Astrocyte of the spinal cord (primary cell): ENCODE results near the gene STK32B.

Experiments
- DNase-seq: peaks from one replicate; pipeline ENCODE4 v3.0.0; 2011; ENCODE audit warnings: low read depth, low spot score
- H3K4me3 ChIP-seq: 2 replicates; pipeline ENCODE4 v1.5.1; 2011; ENCODE audit warnings: low read depth, mild to moderate bottlenecking, low read length, moderate library complexity
- in situ Hi-C: cut with HindIII; loops from 2 replicates; pipeline ENCODE4 v1.10.0; 2017; ENCODE audit warnings: low sequenced_read_pairs
- TF ChIP-seq, protein P1 (sequence below): IDR thresholded peaks from 2 replicates; pipeline ENCODE4 v1.5.1; 2012; ENCODE audit warnings: low read depth, mild to moderate bottlenecking, low read length, inconsistent platforms

STK32B gene

GRCh38 chr4:5133933-5134594 lies 82.8 kb downstream of the STK32B start:
- in situ Hi-C loops, result no loop called here
- H3K4me3 ChIP-seq, result no peak overlapping the region
- TF ChIP-seq, protein P1, sequence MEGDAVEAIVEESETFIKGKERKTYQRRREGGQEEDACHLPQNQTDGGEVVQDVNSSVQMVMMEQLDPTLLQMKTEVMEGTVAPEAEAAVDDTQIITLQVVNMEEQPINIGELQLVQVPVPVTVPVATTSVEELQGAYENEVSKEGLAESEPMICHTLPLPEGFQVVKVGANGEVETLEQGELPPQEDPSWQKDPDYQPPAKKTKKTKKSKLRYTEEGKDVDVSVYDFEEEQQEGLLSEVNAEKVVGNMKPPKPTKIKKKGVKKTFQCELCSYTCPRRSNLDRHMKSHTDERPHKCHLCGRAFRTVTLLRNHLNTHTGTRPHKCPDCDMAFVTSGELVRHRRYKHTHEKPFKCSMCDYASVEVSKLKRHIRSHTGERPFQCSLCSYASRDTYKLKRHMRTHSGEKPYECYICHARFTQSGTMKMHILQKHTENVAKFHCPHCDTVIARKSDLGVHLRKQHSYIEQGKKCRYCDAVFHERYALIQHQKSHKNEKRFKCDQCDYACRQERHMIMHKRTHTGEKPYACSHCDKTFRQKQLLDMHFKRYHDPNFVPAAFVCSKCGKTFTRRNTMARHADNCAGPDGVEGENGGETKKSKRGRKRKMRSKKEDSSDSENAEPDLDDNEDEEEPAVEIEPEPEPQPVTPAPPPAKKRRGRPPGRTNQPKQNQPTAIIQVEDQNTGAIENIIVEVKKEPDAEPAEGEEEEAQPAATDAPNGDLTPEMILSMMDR, result no peak
- DNase-seq, result no peak

GRCh38 chr4:5134620-5135019 lies 83.3 kb downstream of the STK32B start:
- in situ Hi-C loops, result no loop called here
- no peak overlapping the region for H3K4me3 ChIP-seq
- TF ChIP-seq, protein P1, result no peak
- no peak for DNase-seq

- TF ChIP-seq, protein P1, result no peak
- no peak for DNase-seq
- no peak overlapping the region for H3K4me3 ChIP-seq
- in situ Hi-C loops, result no loop called here
Observed at GRCh38 chr4:5137226-5137625, 85.9 kb downstream of the STK32B start.

DNA sequence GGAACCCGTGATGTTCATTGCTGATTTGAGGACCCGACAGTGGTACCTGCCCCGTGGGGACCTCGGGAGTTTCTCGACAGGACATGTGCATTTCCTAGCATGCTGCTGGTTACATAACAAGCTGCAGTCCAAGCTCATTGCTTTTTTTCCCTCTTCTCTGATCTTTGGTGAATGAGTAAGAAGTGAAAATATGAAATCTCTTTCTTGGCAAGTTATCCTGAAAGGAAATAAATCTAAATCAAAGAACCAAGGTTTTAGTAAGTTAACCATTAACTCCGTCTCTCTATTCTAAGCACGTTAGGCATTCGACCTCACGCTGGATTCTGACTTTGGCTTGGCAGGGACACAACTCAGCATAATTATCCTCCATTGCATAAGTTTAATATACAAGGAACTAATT lies 86.6 kb downstream of the STK32B start:
- peak; percentile 16 for DNase-seq
- TF ChIP-seq, protein P1, result no peak
- in situ Hi-C loops, result no loop called here
- H3K4me3 ChIP-seq, result no peak overlapping the region

DNA sequence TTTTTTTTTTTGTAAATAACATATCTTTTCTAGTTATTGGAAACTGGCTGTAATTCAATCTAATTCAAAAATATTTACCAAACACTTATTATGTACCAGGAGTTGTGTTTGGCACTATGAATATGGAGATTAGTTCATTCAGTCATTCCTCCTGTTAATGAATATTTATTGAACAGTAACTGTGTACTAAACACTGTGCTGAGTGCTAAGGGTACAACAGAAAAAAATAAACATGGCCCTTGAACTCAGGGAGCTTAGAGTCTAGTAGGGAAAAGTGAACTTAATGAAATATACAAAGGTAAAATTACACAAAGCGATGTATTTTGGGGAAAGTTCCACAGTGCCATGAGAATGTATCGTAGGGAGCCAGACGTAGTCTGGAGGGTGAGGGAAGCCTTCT lies 87.1 kb downstream of the STK32B start:
- DNase-seq, result no peak
- no peak overlapping the region for H3K4me3 ChIP-seq
- TF ChIP-seq, protein P1, result no peak
- in situ Hi-C loops, result no loop called here

- TF ChIP-seq, protein P1, result no peak
- in situ Hi-C loops, result no loop called here
- DNase-seq, result no peak
- H3K4me3 ChIP-seq, result no peak overlapping the region
Observed at GRCh38 chr4:5139141-5139540, 87.9 kb downstream of the STK32B start.
